Neural progenitor cell (in vitro differentiated cells): ENCODE data around the gene TRIO.

Experiments
- EZH2 ChIP-seq: fragments of 200-600 bp; sonication (generic); IDR thresholded peaks from 2 replicates; pipeline ENCODE4 v1.6.1; 2017; ENCODE audit warnings: antibody characterized with exemption, mild to moderate bottlenecking, moderate library complexity
- EZH2phosphoT487 ChIP-seq: fragments of 200-600 bp; sonication (generic); IDR thresholded peaks from 2 replicates; pipeline ENCODE4 v1.6.1; 2017; ENCODE audit warnings: antibody characterized with exemption
- TF ChIP-seq, protein P1 (sequence below): fragments of 200-600 bp; sonication (generic); IDR thresholded peaks from 2 replicates; pipeline ENCODE4 v1.5.1; 2017; ENCODE audit warnings: antibody characterized with exemption, mild to moderate bottlenecking

DNA sequence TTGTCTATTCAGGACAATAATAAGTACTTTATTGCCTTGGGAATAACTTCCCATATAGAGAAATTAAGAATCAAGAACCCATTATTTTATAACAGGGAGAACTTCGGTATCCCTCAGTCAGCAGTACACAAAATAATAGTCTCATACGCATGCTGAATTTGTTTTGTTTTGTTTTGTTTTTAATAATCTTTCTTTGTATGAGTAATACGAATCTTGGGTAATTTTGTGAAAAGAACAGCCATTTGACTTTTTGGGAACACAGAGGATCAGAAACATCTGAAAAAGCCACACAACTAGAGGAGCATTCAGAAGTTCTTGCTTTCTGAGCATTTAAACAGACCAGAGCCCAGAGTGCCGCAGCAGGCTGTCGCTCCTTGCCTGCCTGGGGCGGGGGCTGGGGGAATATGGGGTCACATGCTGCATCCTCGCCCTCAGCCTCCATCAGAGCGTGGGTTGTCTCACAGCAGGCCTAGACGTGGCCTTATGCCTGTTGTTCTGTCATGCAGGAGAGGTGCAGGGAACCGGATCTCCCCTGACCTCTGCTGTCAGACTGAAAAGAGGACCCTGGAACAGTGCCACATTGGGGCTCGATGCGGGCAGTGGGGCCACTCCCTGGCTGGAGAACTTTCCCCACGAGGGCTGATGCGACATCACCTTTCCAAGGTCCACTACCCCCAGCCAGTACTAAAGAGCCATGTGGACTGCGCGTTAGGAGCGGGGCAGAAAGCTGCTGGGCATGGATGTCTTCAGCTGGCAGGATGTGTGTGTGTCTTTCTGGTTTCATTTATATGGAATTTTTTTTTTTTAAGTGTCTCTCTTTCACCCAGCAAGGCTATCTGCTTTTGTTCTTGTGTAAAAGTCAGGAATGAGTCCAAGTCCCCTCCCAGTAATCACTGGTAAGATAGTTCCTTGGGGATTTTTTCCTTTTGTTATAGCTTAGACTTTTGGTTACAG, 305.1 kb downstream of the TRIO start:
- TF ChIP-seq, protein P1, sequence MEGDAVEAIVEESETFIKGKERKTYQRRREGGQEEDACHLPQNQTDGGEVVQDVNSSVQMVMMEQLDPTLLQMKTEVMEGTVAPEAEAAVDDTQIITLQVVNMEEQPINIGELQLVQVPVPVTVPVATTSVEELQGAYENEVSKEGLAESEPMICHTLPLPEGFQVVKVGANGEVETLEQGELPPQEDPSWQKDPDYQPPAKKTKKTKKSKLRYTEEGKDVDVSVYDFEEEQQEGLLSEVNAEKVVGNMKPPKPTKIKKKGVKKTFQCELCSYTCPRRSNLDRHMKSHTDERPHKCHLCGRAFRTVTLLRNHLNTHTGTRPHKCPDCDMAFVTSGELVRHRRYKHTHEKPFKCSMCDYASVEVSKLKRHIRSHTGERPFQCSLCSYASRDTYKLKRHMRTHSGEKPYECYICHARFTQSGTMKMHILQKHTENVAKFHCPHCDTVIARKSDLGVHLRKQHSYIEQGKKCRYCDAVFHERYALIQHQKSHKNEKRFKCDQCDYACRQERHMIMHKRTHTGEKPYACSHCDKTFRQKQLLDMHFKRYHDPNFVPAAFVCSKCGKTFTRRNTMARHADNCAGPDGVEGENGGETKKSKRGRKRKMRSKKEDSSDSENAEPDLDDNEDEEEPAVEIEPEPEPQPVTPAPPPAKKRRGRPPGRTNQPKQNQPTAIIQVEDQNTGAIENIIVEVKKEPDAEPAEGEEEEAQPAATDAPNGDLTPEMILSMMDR, result no peak
- TF ChIP-seq EZH2, result no peak
- TF ChIP-seq EZH2phosphoT487, result no peak
